ENCODE measurements around the gene EHF. TPM values are rescaled to one million over a fixed set of nuclear protein-coding genes. Genes with fewer than 3 reads are reported as not detected.

The EHF gene
- total and polyA plus RNA-seq, 9 of the 15 experiments (the other 6 are each of a cell fraction or from before 2014, with no cell fraction given) = 0.04 to 0.54 (median 0.37) TPM

DNA sequence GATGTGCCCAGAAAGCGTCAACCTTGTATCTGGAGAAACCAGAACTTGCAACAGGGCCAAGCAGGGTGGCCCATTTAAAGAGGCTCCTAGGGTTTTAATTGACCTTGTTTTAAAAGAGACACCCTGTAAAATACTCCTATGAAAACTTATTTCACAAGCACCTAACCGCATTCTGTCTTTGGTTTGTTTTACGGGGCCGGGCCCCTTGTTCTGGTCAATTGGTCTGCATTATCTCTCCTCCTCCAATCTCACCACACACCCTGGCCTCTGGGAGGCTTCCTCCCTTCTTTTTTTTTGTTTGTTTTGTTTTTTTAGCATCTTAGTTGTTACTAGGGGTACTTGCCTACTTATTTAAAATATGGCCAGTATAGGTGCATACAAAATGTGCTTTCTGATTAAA, 4.7 kb downstream of the EHF start (continued):
- TF ChIP-seq HDAC1 (IDR thresholded peaks at IDR 0.05) = peak in 1 of 2 experiments; percentile 54; a peak in 1 of 4 replicates
- TF ChIP-seq KLF16 (IDR thresholded peaks at IDR 0.05) = peak; percentile 23; the same call in 1 of the 2 replicates
- TF ChIP-seq PML (IDR thresholded peaks at IDR 0.05; ENCODE audit: low read length) = no peak
- no peak for TF ChIP-seq ZNF785 (CRISPR knock-in tag; IDR thresholded peaks at IDR 0.05)
- TF ChIP-seq MAFF (IDR thresholded peaks at IDR 0.05; ENCODE audit: low read length) = no peak
- TF ChIP-seq, protein P1, sequence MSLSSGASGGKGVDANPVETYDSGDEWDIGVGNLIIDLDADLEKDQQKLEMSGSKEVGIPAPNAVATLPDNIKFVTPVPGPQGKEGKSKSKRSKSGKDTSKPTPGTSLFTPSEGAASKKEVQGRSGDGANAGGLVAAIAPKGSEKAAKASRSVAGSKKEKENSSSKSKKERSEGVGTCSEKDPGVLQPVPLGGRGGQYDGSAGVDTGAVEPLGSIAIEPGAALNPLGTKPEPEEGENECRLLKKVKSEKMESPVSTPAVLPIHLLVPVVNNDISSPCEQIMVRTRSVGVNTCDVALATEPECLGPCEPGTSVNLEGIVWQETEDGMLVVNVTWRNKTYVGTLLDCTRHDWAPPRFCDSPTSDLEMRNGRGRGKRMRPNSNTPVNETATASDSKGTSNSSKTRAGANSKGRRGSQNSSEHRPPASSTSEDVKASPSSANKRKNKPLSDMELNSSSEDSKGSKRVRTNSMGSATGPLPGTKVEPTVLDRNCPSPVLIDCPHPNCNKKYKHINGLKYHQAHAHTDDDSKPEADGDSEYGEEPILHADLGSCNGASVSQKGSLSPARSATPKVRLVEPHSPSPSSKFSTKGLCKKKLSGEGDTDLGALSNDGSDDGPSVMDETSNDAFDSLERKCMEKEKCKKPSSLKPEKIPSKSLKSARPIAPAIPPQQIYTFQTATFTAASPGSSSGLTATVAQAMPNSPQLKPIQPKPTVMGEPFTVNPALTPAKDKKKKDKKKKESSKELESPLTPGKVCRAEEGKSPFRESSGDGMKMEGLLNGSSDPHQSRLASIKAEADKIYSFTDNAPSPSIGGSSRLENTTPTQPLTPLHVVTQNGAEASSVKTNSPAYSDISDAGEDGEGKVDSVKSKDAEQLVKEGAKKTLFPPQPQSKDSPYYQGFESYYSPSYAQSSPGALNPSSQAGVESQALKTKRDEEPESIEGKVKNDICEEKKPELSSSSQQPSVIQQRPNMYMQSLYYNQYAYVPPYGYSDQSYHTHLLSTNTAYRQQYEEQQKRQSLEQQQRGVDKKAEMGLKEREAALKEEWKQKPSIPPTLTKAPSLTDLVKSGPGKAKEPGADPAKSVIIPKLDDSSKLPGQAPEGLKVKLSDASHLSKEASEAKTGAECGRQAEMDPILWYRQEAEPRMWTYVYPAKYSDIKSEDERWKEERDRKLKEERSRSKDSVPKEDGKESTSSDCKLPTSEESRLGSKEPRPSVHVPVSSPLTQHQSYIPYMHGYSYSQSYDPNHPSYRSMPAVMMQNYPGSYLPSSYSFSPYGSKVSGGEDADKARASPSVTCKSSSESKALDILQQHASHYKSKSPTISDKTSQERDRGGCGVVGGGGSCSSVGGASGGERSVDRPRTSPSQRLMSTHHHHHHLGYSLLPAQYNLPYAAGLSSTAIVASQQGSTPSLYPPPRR (CRISPR knock-in tag; IDR thresholded peaks at IDR 0.05; ENCODE audit: borderline replicate concordance) = no peak
- TF ChIP-seq, protein P2, sequence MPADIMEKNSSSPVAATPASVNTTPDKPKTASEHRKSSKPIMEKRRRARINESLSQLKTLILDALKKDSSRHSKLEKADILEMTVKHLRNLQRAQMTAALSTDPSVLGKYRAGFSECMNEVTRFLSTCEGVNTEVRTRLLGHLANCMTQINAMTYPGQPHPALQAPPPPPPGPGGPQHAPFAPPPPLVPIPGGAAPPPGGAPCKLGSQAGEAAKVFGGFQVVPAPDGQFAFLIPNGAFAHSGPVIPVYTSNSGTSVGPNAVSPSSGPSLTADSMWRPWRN (IDR thresholded peaks at IDR 0.05; ENCODE audit: low read depth) = peak; percentile 78
- TF ChIP-seq, protein P3, sequence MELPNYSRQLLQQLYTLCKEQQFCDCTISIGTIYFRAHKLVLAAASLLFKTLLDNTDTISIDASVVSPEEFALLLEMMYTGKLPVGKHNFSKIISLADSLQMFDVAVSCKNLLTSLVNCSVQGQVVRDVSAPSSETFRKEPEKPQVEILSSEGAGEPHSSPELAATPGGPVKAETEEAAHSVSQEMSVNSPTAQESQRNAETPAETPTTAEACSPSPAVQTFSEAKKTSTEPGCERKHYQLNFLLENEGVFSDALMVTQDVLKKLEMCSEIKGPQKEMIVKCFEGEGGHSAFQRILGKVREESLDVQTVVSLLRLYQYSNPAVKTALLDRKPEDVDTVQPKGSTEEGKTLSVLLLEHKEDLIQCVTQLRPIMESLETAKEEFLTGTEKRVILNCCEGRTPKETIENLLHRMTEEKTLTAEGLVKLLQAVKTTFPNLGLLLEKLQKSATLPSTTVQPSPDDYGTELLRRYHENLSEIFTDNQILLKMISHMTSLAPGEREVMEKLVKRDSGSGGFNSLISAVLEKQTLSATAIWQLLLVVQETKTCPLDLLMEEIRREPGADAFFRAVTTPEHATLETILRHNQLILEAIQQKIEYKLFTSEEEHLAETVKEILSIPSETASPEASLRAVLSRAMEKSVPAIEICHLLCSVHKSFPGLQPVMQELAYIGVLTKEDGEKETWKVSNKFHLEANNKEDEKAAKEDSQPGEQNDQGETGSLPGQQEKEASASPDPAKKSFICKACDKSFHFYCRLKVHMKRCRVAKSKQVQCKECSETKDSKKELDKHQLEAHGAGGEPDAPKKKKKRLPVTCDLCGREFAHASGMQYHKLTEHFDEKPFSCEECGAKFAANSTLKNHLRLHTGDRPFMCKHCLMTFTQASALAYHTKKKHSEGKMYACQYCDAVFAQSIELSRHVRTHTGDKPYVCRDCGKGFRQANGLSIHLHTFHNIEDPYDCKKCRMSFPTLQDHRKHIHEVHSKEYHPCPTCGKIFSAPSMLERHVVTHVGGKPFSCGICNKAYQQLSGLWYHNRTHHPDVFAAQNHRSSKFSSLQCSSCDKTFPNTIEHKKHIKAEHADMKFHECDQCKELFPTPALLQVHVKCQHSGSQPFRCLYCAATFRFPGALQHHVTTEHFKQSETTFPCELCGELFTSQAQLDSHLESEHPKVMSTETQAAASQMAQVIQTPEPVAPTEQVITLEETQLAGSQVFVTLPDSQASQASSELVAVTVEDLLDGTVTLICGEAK (IDR thresholded peaks at IDR 0.05) = no peak
- TF ChIP-seq, protein P3 (CRISPR knock-in tag; IDR thresholded peaks at IDR 0.05) = no peak
- no peak for TF ChIP-seq ZNF23 (CRISPR knock-in tag; IDR thresholded peaks at IDR 0.05)
- no peak for TF ChIP-seq RHOXF2B (CRISPR knock-in tag; conservative IDR thresholded peaks at IDR 0.05)
- no peak for TF ChIP-seq TAF7 (tag; IDR thresholded peaks at IDR 0.05)
- no peak for TF ChIP-seq ILK (tag; IDR thresholded peaks at IDR 0.05; ENCODE audit: borderline replicate concordance, low read depth)
- TF ChIP-seq SIN3B (IDR thresholded peaks at IDR 0.05; ENCODE audit: low read depth) = no peak
- peak; percentile 61 for TF ChIP-seq SOX6 (IDR thresholded peaks at IDR 0.05)
- no peak for TF ChIP-seq HDAC6 (IDR thresholded peaks at IDR 0.05; ENCODE audit: low read depth, low read length)

Data from K562 (cell line).